Astrocyte of the hippocampus (primary cell): Measurements from ENCODE around the gene SMIM44.
"Not testable (repeated sequence)": the region's sequence is repeated elsewhere in the genome, so short reads cannot be mapped to it uniquely, and the experiment has no call there.

ENCODE experiments used
- DNase-seq: peaks from one replicate; pipeline ENCODE4 v3.0.0; 2011; ENCODE audit warnings: low read depth, low spot score

Gene SMIM44

DNA sequence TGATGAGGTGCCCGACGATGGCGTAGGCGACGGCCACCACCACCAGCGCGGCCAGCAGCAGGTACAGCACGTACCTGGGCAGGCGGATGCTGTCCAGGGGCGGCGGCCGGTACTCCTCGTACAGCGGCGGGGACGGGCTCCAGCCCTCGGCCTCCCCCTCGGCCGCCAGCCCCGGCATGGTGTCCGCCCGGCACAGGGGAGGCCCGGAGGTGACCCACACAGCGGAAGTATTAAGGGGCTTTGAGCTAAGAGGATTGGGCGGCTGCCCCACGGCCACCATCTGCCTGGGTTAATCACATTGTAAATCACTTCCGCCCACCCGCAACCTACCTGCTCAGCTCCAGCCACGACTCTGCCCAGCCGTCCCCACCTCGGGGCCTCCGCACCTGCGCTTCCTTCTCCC lies at the start of gene SMIM44:
TSS of gene SMIM44 (minus strand) at position 216 of the 403 bp plus-strand sequence. CDS start at position 178, 38 bp downstream.
- no peak for DNase-seq

DNA sequence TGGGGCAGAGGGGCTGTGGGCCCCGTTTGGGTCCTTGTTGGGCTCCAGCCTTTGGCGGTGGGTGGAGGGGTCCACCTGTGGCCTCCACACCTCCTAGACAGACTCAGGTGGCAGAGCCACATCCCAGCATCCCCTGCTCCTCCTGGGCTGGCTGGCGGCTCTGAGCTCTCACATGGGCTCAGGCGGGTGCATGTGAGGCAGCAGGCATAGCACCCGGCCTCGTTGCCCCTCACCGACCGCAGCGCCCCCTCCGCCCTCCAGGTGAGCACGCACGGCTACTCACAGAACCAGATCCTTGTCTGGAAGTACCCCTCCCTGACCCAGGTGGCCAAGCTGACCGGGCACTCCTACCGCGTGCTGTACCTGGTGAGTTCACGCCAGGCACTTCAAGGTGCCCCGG lies 49.8 kb upstream of the SMIM44 start:
- DNase-seq, result no peak

DNA sequence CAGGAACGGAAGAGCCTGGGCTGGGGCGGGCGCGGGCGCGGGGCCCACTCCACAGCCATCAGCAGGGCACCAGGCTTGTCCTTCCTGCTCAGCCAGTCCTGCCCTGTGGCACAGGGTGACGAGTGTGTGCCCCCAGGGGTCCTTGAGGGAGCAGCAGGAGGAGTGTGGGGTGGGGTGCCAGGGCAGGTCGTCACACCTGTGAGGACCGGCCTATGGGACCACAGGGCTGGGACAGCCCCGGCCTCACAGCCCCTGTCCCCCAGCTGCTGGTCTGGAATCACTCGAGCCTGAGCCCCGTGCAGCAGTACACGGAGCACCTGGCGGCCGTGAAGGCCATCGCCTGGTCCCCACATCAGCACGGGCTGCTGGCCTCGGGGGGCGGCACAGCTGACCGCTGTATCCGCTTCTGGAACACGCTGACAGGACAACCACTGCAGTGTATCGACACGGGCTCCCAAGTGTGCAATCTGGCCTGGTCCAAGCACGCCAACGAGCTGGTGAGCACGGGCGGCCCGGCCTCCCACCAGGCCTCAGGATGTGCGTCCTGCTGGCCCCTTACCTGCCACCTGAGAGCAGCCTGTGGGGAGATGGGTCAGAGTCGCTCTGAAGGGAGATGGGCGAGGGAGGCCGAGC lies 49.0 kb upstream of the SMIM44 start:
- DNase-seq, result no peak

DNA sequence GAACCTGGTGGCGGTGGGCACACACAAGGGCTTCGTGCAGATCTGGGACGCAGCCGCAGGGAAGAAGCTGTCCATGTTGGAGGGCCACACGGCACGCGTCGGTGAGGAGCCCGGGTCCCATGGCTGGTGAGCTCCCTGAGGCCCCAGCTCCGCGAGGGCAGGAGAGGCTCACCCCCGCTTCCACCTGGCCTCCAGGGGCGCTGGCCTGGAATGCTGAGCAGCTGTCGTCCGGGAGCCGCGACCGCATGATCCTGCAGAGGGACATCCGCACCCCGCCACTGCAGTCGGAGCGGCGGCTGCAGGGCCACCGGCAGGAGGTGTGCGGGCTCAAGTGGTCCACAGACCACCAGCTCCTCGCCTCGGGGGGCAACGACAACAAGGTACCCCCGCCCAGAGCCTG lies 48.5 kb upstream of the SMIM44 start:
- no peak for DNase-seq

DNA sequence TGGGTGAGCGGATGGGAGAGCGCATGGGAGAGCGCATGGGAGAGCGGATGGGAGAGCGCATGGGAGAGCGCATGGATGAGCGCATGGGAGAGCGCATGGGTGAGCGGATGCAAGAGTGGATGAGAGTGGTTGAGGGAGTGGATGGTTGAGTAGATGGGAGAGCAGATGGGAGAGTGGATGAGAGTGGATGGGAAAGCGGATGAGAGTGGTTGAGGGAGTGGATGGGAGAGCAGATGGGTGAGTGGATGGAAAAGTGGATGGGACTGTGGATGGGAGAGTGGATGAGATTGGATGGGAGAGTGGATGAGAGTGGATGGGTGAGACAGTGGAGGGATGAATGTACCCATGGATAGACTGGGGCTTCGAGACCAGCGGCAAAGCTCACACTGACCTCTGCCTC lies 47.1 kb upstream of the SMIM44 start:
- no peak for DNase-seq

DNA sequence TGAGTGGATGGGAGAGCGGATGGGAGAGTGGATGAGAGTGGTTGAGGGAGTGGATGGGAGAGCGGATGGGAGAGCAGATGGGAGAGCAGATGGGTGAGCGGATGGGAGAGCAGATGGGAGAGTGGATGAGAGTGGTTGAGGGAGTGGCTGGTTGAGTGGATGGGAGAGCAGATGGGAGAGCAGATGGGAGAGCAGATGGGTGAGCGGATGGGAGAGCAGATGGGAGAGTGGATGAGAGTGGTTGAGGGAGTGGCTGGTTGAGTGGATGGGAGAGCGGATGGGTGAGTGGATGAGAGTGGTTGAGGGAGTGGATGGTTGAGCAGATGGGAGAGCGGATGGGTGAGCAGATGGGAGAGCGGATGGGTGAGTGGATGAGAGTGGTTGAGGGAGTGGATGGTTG lies 46.1 kb upstream of the SMIM44 start:
- not testable (repeated sequence) for DNase-seq

DNA sequence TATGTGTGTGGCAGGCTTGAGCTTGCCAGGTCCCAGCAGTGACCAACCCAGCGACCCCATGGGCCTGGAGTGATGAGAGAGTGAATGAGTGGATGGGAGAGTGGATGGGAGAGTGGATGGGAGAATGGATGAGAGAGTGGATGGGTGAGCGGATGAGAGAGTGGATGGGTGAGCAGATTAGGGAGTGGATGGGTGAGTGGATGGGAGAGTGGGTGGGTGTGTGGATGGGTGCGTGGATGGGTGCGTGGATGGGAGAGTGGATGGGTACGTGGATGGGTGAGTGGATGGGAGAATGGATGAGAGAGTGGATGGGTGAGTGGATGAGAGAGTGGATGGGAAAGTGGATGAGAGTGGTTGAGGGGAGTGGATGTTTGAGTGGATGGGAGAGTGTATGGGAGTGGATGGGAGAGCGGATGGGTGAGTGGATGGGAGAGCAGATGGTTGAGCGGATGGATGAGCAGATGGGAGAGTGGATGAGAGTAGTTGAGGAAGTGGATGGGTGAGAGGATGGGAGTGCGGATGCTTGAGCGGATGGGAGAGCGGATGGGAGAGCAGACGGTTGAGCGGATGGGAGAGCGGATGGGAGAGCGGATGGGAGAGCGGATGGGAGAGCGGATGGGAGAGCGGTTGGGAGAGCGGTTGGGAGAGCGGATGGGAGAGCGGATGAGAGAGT lies 45.4 kb upstream of the SMIM44 start:
- DNase-seq, result no peak

DNA sequence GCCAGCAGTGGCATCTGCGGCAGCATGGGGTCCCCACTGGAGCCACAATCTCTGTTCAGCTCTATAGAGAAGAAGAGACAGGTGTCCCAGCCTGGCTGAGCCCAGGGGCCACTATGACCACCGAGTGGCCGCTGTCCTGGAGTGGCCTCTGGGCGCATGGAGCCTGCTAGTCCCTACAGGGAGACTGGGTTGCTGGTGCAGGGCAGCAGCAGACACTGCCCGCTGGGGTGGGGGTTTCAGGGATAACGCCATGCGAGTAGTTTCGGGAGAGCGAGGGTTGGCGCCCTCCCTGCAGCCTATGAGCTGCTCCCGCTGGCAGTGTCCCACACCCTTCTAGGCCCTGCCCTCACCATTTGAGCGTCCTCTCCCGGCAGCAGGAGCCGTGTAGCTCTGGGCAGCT lies 44.8 kb upstream of the SMIM44 start:
- no peak for DNase-seq

DNA sequence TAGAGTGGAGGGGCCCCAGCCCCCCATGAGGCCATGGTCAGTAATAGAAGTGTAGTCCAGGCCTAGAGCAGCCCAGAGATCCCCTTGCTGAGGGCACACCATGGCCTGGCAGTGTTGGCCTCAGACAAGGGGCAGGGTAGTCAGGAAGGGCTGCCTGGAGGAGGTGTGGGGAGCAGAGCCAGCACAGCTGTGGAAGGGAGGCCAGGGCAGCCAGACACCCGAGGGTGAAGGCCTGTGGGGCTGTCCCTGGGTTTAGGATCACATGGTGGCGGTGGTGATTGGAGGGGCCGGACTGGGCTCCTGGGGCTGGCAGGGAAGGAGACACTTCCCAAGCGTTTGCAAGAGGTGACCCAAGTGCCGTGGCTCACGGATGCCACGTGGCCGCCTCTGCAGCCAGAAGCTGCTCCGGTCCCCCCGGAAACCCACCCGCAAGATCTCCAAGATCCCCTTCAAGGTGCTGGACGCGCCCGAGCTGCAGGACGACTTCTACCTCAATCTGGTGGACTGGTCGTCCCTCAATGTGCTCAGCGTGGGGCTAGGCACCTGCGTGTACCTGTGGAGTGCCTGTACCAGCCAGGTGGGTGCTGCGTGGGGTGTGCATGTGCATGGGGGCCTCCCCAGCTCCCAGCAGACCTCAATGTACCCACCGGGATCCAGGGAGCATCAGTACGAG lies 44.1 kb upstream of the SMIM44 start:
- no peak for DNase-seq

DNA sequence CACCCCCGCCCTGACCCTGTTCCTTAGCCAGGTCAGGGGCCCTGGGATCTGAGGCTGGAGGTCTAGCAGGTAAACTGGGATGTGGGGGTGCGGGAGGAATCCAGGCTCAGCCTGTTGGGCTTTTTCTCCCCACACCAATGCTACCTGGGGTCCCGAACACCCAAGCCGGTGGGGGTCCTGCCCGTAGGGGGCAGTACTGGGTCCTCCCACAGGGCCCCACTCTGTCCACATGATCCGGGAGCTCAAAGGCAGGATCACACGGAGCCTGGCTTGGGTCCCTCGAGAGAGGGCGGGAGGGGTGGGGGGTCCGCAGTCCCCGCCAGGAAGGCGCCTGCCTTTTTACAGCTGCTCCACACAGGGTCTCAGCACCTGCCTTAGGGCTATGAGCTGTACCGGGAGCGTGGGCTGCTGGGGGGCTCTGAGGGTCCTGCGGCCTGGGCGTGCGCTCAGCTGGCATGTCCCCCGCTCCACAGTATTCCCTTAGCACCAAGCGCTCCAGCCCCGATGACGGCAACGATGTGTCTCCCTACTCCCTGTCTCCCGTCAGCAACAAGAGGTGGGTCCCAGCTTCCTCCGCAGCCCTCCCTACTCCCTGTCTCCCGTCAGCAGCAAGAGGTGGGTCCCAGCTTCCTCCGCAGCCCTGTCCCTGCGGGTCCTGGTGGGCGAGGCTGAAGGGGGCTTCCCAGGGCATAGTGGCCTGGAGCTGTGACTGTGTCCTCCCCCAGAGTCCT lies 43.4 kb upstream of the SMIM44 start:
- no peak for DNase-seq

DNA sequence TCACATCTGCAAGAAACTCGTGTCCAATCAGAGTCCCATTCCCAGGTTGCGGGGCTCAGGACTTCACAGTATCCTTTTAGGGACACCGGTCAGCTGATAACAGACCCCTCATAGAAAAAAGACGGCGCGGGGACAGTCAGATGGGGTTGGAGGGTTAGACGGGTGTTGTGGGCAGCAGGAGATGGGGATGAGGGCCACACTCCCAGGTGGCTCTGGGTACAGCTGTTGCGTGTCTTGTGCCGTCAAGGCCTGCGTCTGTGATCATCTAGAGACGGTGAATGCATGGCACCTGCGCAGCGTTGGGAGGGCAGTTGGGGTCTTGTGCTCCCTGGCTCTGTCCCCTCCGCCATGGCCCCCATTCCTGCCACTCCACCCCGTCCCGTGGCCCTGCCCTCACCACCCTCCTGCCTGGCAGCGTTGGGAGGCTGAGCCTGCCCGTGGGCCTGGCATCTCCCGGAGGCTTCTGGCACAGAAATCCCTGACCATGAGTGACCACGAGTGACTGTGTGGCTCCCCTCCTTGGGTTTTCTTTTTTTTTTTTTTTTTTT lies 41.7 kb upstream of the SMIM44 start:
- DNase-seq, result no peak

DNA sequence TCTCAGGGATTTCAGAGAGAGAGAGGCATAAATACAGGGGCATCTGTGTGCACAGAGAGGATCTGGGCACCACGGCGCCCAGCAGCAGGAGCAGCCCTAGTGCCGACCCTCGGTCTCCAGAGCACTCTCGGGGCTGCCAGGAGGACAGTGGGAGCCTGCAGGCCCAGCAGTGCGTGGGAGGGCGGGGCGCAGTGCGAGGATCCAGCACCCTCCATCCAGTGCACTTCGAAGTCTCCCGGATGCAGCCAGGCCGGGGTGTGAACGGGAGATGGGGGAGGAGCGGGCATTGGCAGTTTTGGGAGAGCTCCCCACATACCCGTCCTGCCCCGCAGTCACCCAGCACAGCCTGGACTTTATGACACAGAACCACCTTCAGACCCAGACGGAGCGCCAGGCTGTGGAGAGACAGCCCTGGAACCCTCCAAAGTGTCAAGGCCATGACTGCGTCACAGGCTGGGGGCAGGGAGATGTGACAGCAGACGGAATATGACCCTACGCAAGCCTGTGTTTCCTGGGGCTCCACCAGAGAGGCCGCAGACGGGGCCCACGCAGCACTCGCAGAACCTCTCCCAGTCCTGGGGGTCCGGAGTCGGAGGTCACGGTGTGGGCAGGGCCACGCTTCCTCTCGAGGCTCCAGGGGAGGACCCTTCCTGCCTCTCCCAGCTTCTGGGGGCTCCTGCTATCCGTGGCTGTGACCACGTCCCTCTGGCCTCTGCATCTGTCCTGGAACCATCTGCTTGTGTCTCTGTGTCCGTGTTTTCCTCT lies 41.0 kb upstream of the SMIM44 start:
- no peak for DNase-seq

DNA sequence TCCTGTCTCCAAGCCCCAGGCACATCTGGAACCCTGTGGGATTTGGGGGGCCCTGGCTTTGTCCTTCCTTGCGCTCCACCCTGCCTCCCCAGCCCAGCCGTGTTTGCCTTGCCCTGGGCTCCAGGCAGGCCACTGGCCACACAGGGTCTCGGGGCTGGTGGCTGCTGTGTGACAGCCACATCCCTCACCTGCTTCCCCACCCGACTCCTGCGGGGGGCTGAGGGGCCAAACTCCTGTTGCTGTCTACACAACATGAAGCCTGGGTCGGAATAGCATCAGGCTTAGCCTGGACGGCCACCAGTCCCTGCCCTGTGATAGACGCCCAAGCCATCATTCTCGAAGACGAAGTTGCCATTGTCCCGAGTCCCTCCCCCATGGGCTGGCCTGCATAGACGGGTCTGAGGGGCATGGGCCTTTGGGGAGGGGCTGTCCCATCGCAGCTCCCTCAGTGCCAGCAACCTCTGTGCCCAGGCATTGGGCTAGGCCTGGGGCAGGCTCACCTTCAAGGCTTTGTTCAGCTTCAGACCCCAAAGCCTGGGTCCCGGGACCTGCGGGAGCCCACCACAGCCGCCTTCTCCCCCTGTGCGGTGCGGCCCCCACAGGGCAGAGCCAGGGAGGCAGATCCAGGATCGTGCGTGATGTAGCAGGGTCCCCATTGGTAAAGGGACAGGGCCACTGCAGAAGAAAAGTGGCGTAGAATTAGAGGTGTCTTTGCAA lies 40.3 kb upstream of the SMIM44 start:
- DNase-seq, result no peak

DNA sequence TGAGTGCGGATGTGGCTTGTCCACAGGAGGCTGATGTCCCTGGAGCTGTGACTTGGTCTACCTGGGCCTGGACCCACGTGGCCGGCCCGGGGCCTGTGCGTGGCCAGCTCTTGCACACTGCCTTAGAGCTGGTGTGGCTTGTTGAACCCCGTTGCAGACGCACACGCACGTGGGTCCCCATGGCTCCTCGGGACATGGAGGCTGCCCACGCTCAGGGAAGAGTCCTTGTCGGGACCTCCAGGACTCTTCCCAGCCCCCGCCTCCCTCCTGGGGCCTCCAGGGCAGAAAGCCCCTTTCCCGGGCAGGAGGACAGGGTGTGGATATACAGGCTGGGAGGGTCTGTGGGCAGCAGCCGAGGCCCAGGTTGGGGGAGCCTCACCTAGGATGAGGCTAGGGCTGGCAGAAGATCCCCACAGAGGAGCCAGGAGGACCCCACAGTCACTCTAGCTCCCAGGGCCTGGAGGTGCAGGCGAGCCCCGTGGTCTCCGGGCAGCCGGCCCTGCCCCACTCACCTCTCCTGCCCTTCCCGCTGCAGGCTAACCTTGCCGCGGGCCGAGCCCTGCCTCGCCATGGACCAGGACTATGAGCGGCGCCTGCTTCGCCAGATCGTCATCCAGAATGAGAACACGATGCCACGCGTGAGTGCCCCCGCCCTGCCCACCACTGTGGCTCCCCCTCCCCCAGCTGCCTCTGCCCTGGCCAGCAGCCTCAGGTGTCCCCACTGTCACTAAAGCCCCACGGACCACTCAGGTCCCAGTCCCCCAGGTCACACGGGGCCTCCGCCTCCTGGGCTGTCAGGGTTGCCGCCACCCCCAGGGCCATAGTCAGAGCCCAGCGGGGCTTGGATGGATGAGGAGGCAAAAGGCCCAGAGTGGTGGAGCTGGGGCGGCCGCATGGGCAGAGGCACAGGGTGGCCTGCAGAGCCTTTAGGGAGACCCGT lies 39.5 kb upstream of the SMIM44 start:
- DNase-seq, result no peak

DNA sequence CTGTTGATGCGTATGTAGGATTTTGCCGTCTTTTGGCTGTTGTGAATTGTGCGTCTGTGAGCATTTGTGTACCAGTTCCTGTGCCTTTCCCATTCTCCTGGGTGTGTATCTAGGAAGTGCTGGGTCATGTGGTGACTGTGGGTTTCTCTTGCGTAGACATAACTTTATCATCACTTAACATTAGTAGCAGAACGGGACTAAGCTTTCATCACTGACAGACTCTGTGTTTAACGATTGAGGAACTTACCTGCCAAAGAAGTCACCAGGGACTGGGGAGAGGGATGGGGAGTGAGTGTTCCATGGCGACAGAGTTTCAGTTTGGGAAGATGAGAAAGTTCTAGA lies 37.8 kb upstream of the SMIM44 start:
- DNase-seq, result no peak

DNA sequence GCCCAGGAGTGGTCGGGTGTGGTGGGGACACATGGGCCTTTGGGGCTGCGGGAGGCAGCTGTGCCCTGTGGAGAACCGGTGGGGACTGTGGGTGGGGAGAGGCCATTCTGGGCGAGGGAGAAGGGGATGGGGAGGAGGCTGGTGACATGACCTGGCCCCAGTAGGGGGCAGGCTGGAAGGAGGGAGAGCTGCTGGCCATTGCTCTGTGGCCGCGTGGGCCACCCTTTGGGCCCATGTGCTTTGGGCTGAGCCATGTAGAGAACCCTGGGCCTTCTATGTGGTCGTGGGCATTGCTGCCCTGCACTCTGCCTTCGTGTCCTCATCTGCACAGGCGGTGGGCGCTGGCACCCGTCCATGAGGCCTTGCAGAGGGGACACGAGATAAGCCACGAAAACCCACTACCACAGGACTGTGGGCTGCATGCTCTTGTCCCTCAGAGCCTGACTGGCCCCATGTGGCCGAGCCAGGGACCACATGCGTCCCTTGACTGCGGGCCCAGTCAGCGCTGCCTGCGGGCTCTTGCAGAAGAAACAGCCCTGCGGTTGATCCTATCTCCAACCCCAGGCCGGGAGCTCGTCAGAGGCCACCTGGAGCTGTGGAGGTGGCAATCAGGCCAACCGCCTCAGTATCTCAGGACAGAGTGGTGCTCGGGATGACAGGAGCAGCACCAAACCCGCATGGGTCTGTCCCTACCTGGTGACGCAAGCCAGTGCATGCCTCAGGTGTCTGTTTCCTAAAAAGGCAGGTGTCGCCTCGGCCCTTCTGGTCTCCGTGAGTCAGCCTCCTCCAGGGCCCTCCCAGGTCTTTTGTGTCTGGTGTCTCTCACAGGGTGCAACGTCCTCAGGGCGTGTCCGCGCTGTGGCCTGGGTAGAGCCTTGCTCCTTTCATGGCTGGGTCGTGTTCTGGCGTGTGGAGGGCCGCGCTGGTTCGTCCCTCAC lies 37.2 kb upstream of the SMIM44 start:
- DNase-seq, result no peak

DNA sequence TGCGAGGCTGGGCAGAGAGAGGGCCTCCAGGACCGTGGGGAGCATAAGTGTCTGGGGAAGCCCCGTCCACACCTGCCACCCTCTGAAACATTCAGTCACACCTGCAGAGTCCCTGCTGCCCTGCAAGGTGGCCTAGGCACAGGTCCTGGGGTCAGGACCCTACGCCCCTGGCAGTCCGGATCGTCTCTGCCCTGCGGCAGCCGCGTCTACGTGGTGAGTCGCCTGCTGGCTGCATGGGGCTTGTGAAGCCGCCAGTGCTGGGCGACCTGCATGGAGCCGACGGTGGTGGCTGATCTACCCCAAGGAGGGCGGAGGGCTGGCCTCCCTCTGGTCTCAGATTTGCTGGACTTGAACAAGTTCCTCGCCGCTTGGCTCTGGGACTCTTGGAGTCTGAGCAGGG lies 35.9 kb upstream of the SMIM44 start:
- no peak for DNase-seq

DNA sequence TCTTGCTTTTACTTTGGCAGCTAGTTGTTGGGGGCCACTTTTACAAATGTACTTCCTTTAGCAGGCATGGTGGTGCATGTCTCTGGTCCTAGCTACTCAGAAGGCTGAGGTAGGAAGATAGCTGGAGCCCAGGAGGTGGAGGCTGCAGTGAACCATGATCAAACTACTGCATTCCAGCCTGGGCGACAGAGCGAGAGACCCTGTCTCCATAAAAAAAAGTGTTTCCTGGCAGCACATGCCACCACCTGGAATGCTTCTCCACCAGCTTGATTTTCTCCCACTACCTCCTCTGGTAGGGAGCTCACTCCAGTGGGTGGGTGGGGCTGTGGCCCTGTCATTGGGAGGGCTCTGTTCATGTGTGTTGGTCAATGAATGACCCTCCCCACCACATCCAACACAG lies 35.4 kb upstream of the SMIM44 start:
- DNase-seq, result no peak

DNA sequence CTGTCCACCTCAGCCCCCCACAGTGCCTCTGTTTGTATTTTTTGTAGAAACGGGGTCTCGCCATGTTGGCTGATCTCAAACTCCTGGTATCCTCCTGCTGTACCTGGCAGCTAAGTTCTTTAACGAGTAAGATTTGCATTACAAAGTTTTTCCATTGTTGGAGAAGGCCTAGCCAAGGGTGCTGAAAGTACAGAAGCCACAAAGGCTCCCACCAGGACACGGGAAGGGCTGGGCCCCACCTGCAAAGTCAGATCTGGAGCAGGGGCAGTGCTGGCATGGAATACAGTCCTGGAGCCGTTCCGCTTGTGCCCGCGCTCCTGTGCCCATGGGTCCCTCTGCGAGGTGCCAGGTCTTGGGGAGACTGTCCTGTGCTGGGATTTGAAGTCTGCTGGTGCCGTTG lies 35.0 kb upstream of the SMIM44 start:
- DNase-seq, result no peak
